HepG2 (cell line): ENCODE results near the gene RBMS2. TPM values are rescaled to one million over a fixed set of nuclear protein-coding genes. Genes with fewer than 3 reads are reported as not detected.

Experiments
- FOXK1 ChIP-seq: sonication (generic); formaldehyde crosslinking; IDR thresholded peaks from 2 replicates; pipeline ENCODE4 v1.4.0; 2020; ENCODE audit warnings: low read depth, missing genetic modification reagents, borderline replicate concordance
- FOXP1 ChIP-seq, 2 experiments: fragments of 450-650 bp in 1 of 2; IDR thresholded peaks; 2 replicates each; pipeline ENCODE4 v1.6.1; 2017 to 2018; ENCODE audit warnings: antibody characterized with exemption in 1 of 2
- HDAC1 ChIP-seq: sonication (generic); formaldehyde crosslinking; IDR thresholded peaks from 2 replicates; pipeline ENCODE4 v1.5.1; 2020; ENCODE audit warnings: mild to moderate bottlenecking, missing genetic modification reagents
- MYPOP ChIP-seq: sonication (generic); formaldehyde crosslinking; IDR thresholded peaks from 2 replicates; pipeline ENCODE4 v1.8.1; 2023; ENCODE audit warnings: mild to moderate bottlenecking, moderate library complexity, missing genetic modification reagents
- PCBP2 ChIP-seq: fragments of 200-400 bp; formaldehyde crosslinking; optimal IDR thresholded peaks from 2 replicates; pipeline ENCODE3; 2018; ENCODE audit warnings: low read length, low read depth; ENCODE audit not compliant: poor library complexity, severe bottlenecking
- PRDM15 ChIP-seq: sonication (generic); formaldehyde crosslinking; IDR thresholded peaks from 2 replicates; pipeline ENCODE4 v1.4.0; 2020; ENCODE audit warnings: missing genetic modification reagents
- PTBP1 ChIP-seq: fragments of 200-400 bp; formaldehyde crosslinking; IDR thresholded peaks from 2 replicates; pipeline ENCODE4 v1.6.1; 2018; ENCODE audit warnings: low read length, low read depth; ENCODE audit not compliant: poor library complexity, severe bottlenecking
- SATB2 ChIP-seq: sonication (generic); formaldehyde crosslinking; IDR thresholded peaks from 2 replicates; pipeline ENCODE4 v1.5.0; 2020; ENCODE audit warnings: missing genetic modification reagents
- SMARCE1 ChIP-seq: fragments of 450-650 bp; IDR thresholded peaks from 2 replicates; pipeline ENCODE4 v1.6.1; 2017; ENCODE audit warnings: borderline replicate concordance
- YEATS2 ChIP-seq: sonication (generic); formaldehyde crosslinking; IDR thresholded peaks from 2 replicates; pipeline ENCODE4 v1.4.0; 2020; ENCODE audit warnings: missing genetic modification reagents, borderline replicate concordance
- ZC3H4 ChIP-seq: sonication (generic); formaldehyde crosslinking; IDR thresholded peaks from 2 replicates; pipeline ENCODE4 v1.4.0; 2020; ENCODE audit warnings: missing genetic modification reagents, borderline replicate concordance
- ZNF574 ChIP-seq: sonication (generic); formaldehyde crosslinking; IDR thresholded peaks from 2 replicates; pipeline ENCODE4 v1.4.0; 2020; ENCODE audit warnings: missing genetic modification reagents
- ZNF619 ChIP-seq: sonication (generic); formaldehyde crosslinking; IDR thresholded peaks from 2 replicates; pipeline ENCODE4 v1.4.0; 2020; ENCODE audit warnings: mild to moderate bottlenecking, missing genetic modification reagents
- polyA plus RNA-seq, 8 experiments: library from polyadenylated mRNA; depleted of rRNA in 3 of 8; stranded (reverse) in 7 of 8; unstranded in 1 of 8; fragments of >200 nt; fragmentation: Illumina TruSeq in 4 of 8; extraction: Trizol in 4 of 8; gene quantifications; 2 replicates each; pipeline versions ENCODE4 v1.2.1 to v1.2.3, GENCODE V29; 2011 to 2016; ENCODE audit warnings: low read depth in 4 of 8, missing spikeins in 1 of 8, mixed read lengths in 1 of 8; ENCODE audit not compliant: insufficient read depth in 1 of 8
- total RNA-seq, 5 experiments: library from RNA; depleted of rRNA; stranded (reverse); fragments of >200 nt; fragmentation: Illumina TruSeq; extraction: Trizol; gene quantifications; 2 replicates each; pipeline ENCODE4 v1.2.3, GENCODE V29; 2016; ENCODE audit warnings: low read depth in 1 of 5
- TF ChIP-seq, protein P1 (sequence below): sonication (generic); formaldehyde crosslinking; IDR thresholded peaks from 2 replicates; pipeline ENCODE4 v1.4.0; 2020; ENCODE audit warnings: mild to moderate bottlenecking, missing genetic modification reagents
- TF ChIP-seq, protein P2 (sequence below): sonication (generic); formaldehyde crosslinking; IDR thresholded peaks from 2 replicates; pipeline ENCODE4 v1.5.1; 2020; ENCODE audit warnings: mild to moderate bottlenecking, missing genetic modification reagents, moderate library complexity
- TF ChIP-seq, protein P3 (sequence below): IDR thresholded peaks from 2 replicates; pipeline ENCODE4 v1.6.1; 2018; ENCODE audit warnings: missing genetic modification reagents, mild to moderate bottlenecking, missing compliant biosample characterization

The RBMS2 gene
- total and polyA plus RNA-seq, 2 of the 13 experiments (the other 11 are each of a cell fraction or from before 2014, with no cell fraction given), result 0.53 to 7.4 TPM

GRCh38 chr12:56630180-56630632 lies 108.6 kb downstream of the RBMS2 start, which contains the start of gene BAZ2A (continued):
- TF ChIP-seq ZNF574 (CRISPR knock-in tag) (peak; percentile 89), PCBP2 (no peak), ZC3H4 (CRISPR knock-in tag) (no peak), YEATS2 (CRISPR knock-in tag) (peak; percentile 53; the same call in 1 of the 2 replicates), PRDM15 (CRISPR knock-in tag) (no peak), HDAC1 (CRISPR knock-in tag) (peak; percentile 79), FOXP1 (IDR thresholded peaks at IDR 0.05) (no peak), FOXP1 (CRISPR knock-in tag; IDR thresholded peaks at IDR 0.05) (no peak), SMARCE1 (no peak), MYPOP (CRISPR knock-in tag) (no peak), FOXK1 (CRISPR knock-in tag) (peak; percentile 80; the same call in 1 of the 2 replicates), SATB2 (CRISPR knock-in tag) (no peak), ZNF619 (CRISPR knock-in tag) (no peak), PTBP1 (no peak)
- TF ChIP-seq, protein P1, sequence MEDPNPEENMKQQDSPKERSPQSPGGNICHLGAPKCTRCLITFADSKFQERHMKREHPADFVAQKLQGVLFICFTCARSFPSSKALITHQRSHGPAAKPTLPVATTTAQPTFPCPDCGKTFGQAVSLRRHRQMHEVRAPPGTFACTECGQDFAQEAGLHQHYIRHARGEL, result no peak
- TF ChIP-seq, protein P2, sequence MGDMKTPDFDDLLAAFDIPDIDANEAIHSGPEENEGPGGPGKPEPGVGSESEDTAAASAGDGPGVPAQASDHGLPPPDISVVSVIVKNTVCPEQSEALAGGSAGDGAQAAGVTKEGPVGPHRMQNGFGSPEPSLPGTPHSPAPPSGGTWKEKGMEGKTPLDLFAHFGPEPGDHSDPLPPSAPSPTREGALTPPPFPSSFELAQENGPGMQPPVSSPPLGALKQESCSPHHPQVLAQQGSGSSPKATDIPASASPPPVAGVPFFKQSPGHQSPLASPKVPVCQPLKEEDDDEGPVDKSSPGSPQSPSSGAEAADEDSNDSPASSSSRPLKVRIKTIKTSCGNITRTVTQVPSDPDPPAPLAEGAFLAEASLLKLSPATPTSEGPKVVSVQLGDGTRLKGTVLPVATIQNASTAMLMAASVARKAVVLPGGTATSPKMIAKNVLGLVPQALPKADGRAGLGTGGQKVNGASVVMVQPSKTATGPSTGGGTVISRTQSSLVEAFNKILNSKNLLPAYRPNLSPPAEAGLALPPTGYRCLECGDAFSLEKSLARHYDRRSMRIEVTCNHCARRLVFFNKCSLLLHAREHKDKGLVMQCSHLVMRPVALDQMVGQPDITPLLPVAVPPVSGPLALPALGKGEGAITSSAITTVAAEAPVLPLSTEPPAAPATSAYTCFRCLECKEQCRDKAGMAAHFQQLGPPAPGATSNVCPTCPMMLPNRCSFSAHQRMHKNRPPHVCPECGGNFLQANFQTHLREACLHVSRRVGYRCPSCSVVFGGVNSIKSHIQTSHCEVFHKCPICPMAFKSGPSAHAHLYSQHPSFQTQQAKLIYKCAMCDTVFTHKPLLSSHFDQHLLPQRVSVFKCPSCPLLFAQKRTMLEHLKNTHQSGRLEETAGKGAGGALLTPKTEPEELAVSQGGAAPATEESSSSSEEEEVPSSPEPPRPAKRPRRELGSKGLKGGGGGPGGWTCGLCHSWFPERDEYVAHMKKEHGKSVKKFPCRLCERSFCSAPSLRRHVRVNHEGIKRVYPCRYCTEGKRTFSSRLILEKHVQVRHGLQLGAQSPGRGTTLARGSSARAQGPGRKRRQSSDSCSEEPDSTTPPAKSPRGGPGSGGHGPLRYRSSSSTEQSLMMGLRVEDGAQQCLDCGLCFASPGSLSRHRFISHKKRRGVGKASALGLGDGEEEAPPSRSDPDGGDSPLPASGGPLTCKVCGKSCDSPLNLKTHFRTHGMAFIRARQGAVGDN, result peak; percentile 71
- TF ChIP-seq, protein P3, sequence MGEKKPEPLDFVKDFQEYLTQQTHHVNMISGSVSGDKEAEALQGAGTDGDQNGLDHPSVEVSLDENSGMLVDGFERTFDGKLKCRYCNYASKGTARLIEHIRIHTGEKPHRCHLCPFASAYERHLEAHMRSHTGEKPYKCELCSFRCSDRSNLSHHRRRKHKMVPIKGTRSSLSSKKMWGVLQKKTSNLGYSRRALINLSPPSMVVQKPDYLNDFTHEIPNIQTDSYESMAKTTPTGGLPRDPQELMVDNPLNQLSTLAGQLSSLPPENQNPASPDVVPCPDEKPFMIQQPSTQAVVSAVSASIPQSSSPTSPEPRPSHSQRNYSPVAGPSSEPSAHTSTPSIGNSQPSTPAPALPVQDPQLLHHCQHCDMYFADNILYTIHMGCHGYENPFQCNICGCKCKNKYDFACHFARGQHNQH (CRISPR knock-in tag), result peak; percentile 60; the same call in 1 of the 2 replicates
